SK-N-SH treated with all-trans-retinoic acid at 6 μM for 48 hours (cell line): ENCODE measurements around the gene LCN9.

Experiments used
- ATAC-seq: fragments of 200-7000 bp; cut with Tn5 transposase; 3 replicates; pipeline ENCODE4 v1.9.1; 2020; ENCODE audit warnings: mild to moderate bottlenecking, moderate library complexity
- ARNTL ChIP-seq: fragments of 450-650 bp; formaldehyde crosslinking; IDR thresholded peaks from 2 replicates; pipeline ENCODE4 v1.5.0; 2020; ENCODE audit warnings: low read depth, mild to moderate bottlenecking, moderate library complexity, borderline replicate concordance
- BACH2 ChIP-seq: fragments of 250-450 bp; sonication (Bioruptor Pico); IDR thresholded peaks from 2 replicates; pipeline ENCODE4 v1.9.0; 2021; ENCODE audit warnings: mild to moderate bottlenecking, borderline replicate concordance
- CSDC2 ChIP-seq: fragments of 250-450 bp; sonication (Bioruptor Pico); IDR thresholded peaks from 2 replicates; pipeline ENCODE4 v1.5.0; 2020; ENCODE audit warnings: mild to moderate bottlenecking, moderate library complexity
- ESRRG ChIP-seq: fragments of 250-450 bp; sonication (Bioruptor Pico); IDR thresholded peaks from 2 replicates; pipeline ENCODE4 v1.6.1; 2021; ENCODE audit warnings: mild to moderate bottlenecking
- GLIS3 ChIP-seq: fragments of 250-450 bp; sonication (Bioruptor Pico); IDR thresholded peaks from 2 replicates; pipeline ENCODE4 v1.5.0; 2020; ENCODE audit warnings: mild to moderate bottlenecking, moderate library complexity
- ISL1 ChIP-seq: fragments of 250-450 bp; sonication (Bioruptor Pico); IDR thresholded peaks from 2 replicates; pipeline ENCODE4 v2.1.2; 2022; ENCODE audit warnings: mild to moderate bottlenecking, moderate library complexity
- PPARA ChIP-seq: fragments of 250-450 bp; sonication (Bioruptor Pico); IDR thresholded peaks from 2 replicates; pipeline ENCODE4 v1.5.0; 2020; ENCODE audit warnings: mild to moderate bottlenecking, borderline replicate concordance
- RARB ChIP-seq: fragments of 250-450 bp; sonication (Bioruptor Pico); IDR thresholded peaks from 2 replicates; pipeline ENCODE4 v1.8.0; 2021; ENCODE audit warnings: mild to moderate bottlenecking, moderate library complexity
- TCF4 ChIP-seq: fragments of 250-450 bp; sonication (Bioruptor Pico); IDR thresholded peaks from 2 replicates; pipeline ENCODE4 v1.8.0; 2021; ENCODE audit warnings: mild to moderate bottlenecking, moderate library complexity, borderline replicate concordance
- TOX ChIP-seq: fragments of 250-450 bp; sonication (Bioruptor Pico); IDR thresholded peaks from 2 replicates; pipeline ENCODE4 v1.8.0; 2021; ENCODE audit warnings: mild to moderate bottlenecking, moderate library complexity, borderline replicate concordance
- ZC3H10 ChIP-seq: fragments of 250-450 bp; sonication (Bioruptor Pico); IDR thresholded peaks from 2 replicates; pipeline ENCODE4 v1.5.1; 2021; ENCODE audit warnings: mild to moderate bottlenecking, moderate library complexity
- ZFP3 ChIP-seq: fragments of 250-450 bp; sonication (Bioruptor Pico); IDR thresholded peaks from 2 replicates; pipeline ENCODE4 v1.5.0; 2020; ENCODE audit warnings: mild to moderate bottlenecking, moderate library complexity
- ZNF565 ChIP-seq: fragments of 450-650 bp; formaldehyde crosslinking; conservative IDR thresholded peaks from 2 replicates; pipeline ENCODE4 v1.5.0; 2020; ENCODE audit warnings: low read depth, mild to moderate bottlenecking, moderate library complexity
- ZNF70 ChIP-seq: fragments of 450-650 bp; formaldehyde crosslinking; IDR thresholded peaks from 2 replicates; pipeline ENCODE4 v1.5.0; 2020; ENCODE audit warnings: mild to moderate bottlenecking, moderate library complexity
- ZNF8 ChIP-seq: fragments of 450-650 bp; formaldehyde crosslinking; IDR thresholded peaks from 2 replicates; pipeline ENCODE4 v1.5.0; 2020; ENCODE audit warnings: mild to moderate bottlenecking, moderate library complexity
- TF ChIP-seq, protein P1 (sequence below): fragments of 250-450 bp; sonication (Bioruptor Pico); IDR thresholded peaks from 2 replicates; pipeline ENCODE4 v1.8.0; 2021; ENCODE audit warnings: low read depth, mild to moderate bottlenecking, moderate library complexity, borderline replicate concordance
- TF ChIP-seq, protein P2 (sequence below): fragments of 250-450 bp; sonication (Bioruptor Pico); IDR thresholded peaks from 2 replicates; pipeline ENCODE4 v1.5.1; 2020; ENCODE audit warnings: low read depth, mild to moderate bottlenecking, moderate library complexity
- TF ChIP-seq, protein P3 (sequence below): fragments of 250-450 bp; sonication (Bioruptor Pico); IDR thresholded peaks from 2 replicates; pipeline ENCODE4 v1.8.0; 2020; ENCODE audit warnings: mild to moderate bottlenecking, moderate library complexity, borderline replicate concordance

LCN9 gene

DNA sequence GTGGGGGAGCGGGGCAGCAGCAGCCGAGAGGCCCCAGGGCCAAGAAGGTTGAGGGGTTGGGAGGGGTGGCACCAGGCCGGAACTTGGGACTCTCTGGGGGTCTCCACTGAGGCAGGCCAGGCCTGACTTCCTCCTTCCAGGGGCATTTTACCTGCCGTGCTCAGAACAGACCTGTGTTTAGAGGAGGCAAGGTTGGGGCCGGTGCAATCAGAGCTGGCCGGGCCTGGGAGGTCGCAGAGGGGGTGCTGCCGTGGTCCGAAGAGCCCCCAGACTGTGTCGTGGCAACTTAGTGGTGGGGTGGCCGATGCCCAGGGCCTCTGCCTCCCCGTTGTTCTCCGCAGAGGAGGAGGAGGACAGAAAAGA lies 45.6 kb upstream of the LCN9 start (continued):
- TF ChIP-seq ISL1 (CRISPR knock-in tag) (no peak), ZC3H10 (CRISPR knock-in tag) (no peak), BACH2 (CRISPR knock-in tag) (no peak), ZNF70 (CRISPR knock-in tag) (no peak), TOX (CRISPR knock-in tag) (no peak), RARB (CRISPR knock-in tag) (no peak), TCF4 (CRISPR knock-in tag) (no peak), CSDC2 (no peak), ARNTL (CRISPR knock-in tag) (no peak)
- TF ChIP-seq, protein P1, sequence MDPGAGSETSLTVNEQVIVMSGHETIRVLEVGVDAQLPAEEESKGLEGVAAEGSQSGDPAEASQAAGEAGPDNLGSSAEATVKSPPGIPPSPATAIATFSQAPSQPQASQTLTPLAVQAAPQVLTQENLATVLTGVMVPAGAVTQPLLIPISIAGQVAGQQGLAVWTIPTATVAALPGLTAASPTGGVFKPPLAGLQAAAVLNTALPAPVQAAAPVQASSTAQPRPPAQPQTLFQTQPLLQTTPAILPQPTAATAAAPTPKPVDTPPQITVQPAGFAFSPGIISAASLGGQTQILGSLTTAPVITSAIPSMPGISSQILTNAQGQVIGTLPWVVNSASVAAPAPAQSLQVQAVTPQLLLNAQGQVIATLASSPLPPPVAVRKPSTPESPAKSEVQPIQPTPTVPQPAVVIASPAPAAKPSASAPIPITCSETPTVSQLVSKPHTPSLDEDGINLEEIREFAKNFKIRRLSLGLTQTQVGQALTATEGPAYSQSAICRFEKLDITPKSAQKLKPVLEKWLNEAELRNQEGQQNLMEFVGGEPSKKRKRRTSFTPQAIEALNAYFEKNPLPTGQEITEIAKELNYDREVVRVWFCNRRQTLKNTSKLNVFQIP (CRISPR knock-in tag) = no peak
- TF ChIP-seq, protein P2, sequence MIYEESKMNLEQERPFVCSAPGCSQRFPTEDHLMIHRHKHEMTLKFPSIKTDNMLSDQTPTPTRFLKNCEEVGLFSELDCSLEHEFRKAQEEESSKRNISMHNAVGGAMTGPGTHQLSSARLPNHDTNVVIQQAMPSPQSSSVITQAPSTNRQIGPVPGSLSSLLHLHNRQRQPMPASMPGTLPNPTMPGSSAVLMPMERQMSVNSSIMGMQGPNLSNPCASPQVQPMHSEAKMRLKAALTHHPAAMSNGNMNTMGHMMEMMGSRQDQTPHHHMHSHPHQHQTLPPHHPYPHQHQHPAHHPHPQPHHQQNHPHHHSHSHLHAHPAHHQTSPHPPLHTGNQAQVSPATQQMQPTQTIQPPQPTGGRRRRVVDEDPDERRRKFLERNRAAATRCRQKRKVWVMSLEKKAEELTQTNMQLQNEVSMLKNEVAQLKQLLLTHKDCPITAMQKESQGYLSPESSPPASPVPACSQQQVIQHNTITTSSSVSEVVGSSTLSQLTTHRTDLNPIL (CRISPR knock-in tag) = no peak
- TF ChIP-seq, protein P3, sequence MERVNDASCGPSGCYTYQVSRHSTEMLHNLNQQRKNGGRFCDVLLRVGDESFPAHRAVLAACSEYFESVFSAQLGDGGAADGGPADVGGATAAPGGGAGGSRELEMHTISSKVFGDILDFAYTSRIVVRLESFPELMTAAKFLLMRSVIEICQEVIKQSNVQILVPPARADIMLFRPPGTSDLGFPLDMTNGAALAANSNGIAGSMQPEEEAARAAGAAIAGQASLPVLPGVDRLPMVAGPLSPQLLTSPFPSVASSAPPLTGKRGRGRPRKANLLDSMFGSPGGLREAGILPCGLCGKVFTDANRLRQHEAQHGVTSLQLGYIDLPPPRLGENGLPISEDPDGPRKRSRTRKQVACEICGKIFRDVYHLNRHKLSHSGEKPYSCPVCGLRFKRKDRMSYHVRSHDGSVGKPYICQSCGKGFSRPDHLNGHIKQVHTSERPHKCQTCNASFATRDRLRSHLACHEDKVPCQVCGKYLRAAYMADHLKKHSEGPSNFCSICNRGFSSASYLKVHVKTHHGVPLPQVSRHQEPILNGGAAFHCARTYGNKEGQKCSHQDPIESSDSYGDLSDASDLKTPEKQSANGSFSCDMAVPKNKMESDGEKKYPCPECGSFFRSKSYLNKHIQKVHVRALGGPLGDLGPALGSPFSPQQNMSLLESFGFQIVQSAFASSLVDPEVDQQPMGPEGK (CRISPR knock-in tag) = no peak

DNA sequence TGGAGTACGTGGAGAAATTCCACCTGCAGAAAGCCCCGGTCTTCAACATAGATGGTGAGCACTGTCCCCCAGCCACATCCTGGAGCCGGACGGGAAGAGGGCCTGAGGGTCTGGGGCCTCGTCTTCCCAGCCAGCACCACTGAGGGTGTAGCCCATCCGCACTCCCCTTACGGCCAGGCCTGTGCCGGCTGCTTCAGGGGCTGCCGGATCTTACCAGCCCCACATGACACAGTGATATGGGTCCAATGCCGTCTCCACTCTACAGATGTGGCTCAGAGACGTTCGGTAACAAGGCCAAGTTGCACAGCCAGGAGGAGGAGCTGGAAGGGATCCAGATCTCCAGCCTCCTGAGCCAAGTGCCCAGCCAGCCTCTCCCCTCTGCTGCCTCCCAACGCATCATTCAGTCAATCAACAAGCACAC lies 45.1 kb upstream of the LCN9 start:
- ATAC-seq = no peak
- TF ChIP-seq ZC3H10 (CRISPR knock-in tag) = no peak
- TF ChIP-seq ARNTL (CRISPR knock-in tag) = no peak
- no peak for TF ChIP-seq ZFP3
- TF ChIP-seq GLIS3 (CRISPR knock-in tag) = no peak
- TF ChIP-seq PPARA (CRISPR knock-in tag) = no peak
- no peak for TF ChIP-seq ZNF565 (CRISPR knock-in tag)
- no peak for TF ChIP-seq ZNF8 (CRISPR knock-in tag)
- TF ChIP-seq CSDC2 = no peak

DNA sequence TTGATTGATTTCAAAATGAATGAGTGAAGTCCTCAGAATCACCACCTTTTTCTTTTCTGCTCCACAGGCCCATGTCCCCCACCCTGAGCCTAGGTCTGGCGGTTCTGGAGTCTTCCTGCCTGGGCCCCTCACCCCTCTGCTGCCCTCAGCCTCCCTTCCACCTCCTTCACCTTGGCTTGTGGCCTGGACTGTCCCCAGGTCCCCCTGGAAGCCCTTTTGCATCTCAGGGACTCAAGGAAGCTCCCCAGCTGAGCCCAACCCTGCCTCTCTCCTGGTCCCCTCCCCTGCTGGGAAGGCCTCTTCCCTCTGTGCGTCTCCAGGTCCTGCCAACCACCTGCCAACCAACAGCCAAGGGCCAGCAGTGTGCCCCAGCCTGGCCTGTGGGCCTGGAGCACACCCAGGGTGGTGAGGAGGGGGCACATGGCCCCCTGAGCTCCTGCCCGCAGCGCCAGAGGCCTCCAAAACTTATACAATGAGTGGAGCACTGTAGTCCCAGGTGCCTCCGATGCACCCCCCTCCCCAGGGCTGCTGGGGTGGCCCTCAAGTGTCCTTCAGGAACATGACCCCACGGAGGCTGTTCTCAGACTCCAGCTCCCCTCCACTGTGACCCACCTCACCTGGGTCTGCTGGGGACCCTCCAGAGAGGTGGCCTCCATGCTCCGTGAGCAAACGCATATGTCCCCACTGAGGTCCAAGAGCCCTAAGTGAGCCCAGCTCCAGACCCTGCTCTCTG lies 44.1 kb upstream of the LCN9 start:
- TF ChIP-seq, protein P3 (CRISPR knock-in tag) = no peak
- TF ChIP-seq GLIS3 (CRISPR knock-in tag) = no peak
- TF ChIP-seq TOX (CRISPR knock-in tag) = no peak
- no peak for ATAC-seq

DNA sequence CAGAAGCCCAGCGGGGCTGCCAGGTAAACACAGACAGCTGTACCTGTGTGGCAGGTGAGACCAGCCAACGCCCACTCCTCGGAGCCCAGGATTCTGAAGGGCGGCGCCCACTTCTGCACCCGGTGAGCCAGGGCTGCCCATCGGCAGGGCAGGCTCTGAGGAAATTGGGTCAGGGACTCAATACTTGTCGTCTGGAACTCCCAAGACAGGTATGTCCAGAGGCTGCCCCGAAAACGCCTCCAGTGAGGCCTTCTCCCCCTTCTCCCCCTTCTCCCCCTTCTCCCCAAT lies 43.6 kb upstream of the LCN9 start:
- no peak for ATAC-seq
- no peak for TF ChIP-seq ZNF565 (CRISPR knock-in tag)
- TF ChIP-seq ESRRG (CRISPR knock-in tag) = no peak
- no peak for TF ChIP-seq TOX (CRISPR knock-in tag)
- TF ChIP-seq, protein P1 (CRISPR knock-in tag) = no peak
- TF ChIP-seq, protein P2 (CRISPR knock-in tag) = no peak
- TF ChIP-seq ARNTL (CRISPR knock-in tag) = no peak
- TF ChIP-seq ZFP3 = no peak
